T-helper 1 cell (primary cell): ENCODE results near the gene SUFU.
"Not testable (repeated sequence)": the region's sequence is repeated elsewhere in the genome, so short reads cannot be mapped to it uniquely, and the experiment has no call there.

Experiments
- DNase-seq, 5 donors: peaks; one replicate each; pipeline ENCODE4 v3.0.0-alpha.2; 2012 to 2020

The SUFU gene

GRCh38 chr10:102654566-102654965 lies 150.8 kb downstream of the SUFU start:
- no peak for DNase-seq

GRCh38 chr10:102654969-102655368 lies 151.2 kb downstream of the SUFU start:
- no peak for DNase-seq

- no peak for DNase-seq
Measured at GRCh38 chr10:102656026-102656425, 152.3 kb downstream of the SUFU start.

- DNase-seq = no peak
Measured at GRCh38 chr10:102656791-102657371, 153.1 kb downstream of the SUFU start.

- no peak for DNase-seq
Measured at GRCh38 chr10:102657451-102657850, 153.7 kb downstream of the SUFU start.

- DNase-seq = no peak
Measured at GRCh38 chr10:102657984-102658724, 154.4 kb downstream of the SUFU start.

GRCh38 chr10:102658802-102659201 lies 155.0 kb downstream of the SUFU start:
- no peak for DNase-seq

- peak; percentile 32 to 76 (median 41) for DNase-seq
Measured at GRCh38 chr10:102660888-102661657, 157.3 kb downstream of the SUFU start.

- DNase-seq = no peak
Measured at GRCh38 chr10:102661658-102662028, 157.9 kb downstream of the SUFU start.

- no peak for DNase-seq
Measured at GRCh38 chr10:102665904-102666509, 162.2 kb downstream of the SUFU start.

- not testable (repeated sequence) for DNase-seq
Measured at GRCh38 chr10:102667411-102667810, 163.6 kb downstream of the SUFU start.

GRCh38 chr10:102668326-102669107 lies 164.7 kb downstream of the SUFU start:
- no peak for DNase-seq

GRCh38 chr10:102669206-102670064 lies 165.7 kb downstream of the SUFU start:
- no peak for DNase-seq

- no peak for DNase-seq
Measured at GRCh38 chr10:102670065-102670670, 166.4 kb downstream of the SUFU start.

GRCh38 chr10:102670871-102671434 lies 167.2 kb downstream of the SUFU start:
- DNase-seq = no peak

- no peak for DNase-seq
Measured at GRCh38 chr10:102673236-102673818, 169.6 kb downstream of the SUFU start.

- DNase-seq = peak; percentile 31 to 79 (median 66)
Measured at GRCh38 chr10:102673819-102674511, 170.2 kb downstream of the SUFU start.

GRCh38 chr10:102674566-102674965 lies 170.8 kb downstream of the SUFU start:
- no peak for DNase-seq

GRCh38 chr10:102675011-102675665 lies 171.4 kb downstream of the SUFU start:
- no peak for DNase-seq
